GM18517 (cell line): ENCODE results near the gene STARD5.
A peak's percentile ranks its signal among the peaks of the same experiment; 100 is the strongest.
"Not testable (repeated sequence)": the region's sequence is repeated elsewhere in the genome, so short reads cannot be mapped to it uniquely, and the experiment has no call there.

ENCODE experiments used
- ATAC-seq: cut with Tn5 transposase; IDR thresholded peaks from one replicate; pipeline ENCODE4 v1.9.1; 2021; ENCODE audit warnings: mild to moderate bottlenecking, moderate library complexity; ENCODE audit not compliant: unreplicated experiment

STARD5 gene

DNA sequence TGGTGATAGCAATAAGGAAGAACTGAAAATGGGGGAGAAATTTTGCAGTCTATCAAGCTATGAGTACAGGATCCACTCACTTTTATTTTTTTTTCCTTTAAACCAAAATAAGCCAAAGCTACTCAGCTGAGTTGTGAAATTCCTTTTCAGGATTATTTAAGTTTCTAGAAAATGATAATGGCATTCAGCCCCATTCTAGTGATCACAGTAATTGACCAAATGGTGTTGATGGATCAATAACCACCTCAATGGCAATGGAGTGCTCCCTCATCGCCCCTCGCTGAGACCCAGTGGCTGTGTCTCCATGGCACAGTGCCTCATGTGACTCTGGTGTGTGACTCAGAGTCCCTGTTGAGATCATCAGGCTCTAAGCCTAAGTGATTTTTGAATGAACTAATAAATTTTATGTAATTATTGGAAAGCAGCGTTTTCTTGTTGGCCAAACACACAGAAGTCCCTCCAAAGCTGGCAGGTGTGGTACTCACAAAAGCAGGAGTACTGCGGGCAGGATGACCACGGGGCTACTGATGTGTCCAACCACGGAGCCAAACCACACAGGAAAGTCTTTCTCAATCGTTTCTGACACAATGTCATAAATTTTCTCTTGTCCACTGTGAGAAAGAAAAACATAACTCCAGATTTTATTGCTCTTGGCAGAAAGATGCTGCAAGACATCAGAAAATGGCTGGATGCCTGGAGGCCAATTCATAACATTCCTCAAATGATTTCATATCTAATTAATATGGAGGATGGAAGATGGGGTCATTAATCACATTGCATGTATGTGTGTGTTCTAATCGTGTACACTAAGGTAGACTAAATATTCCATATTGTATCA, 14.4 kb upstream of the STARD5 start:
- ATAC-seq = no peak

GRCh38 chr15:81337713-81338157, 13.8 kb upstream of the STARD5 start:
- no peak for ATAC-seq

GRCh38 chr15:81337241-81337640, 13.3 kb upstream of the STARD5 start:
- no peak for ATAC-seq

DNA sequence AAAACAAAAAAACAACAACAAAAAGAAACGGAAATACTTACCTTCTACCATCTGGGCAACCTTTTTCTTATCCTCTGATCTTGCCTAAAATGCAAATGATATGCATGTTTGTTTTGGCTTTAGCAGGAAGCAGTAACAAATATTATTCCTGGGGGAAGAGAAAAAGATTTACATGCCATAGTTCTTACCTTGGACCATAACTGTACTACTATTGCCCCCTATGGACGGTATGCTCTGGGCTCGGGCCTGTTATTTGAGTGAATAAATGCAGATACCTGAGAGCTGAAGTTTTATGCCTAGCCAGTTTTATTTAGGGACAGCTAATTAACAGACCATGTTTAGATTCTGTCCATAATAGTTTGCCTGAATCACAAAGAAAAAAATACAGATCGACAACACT, 12.6 kb upstream of the STARD5 start:
- peak; percentile 59 for ATAC-seq

GRCh38 chr15:81335631-81336030, 11.7 kb upstream of the STARD5 start:
- ATAC-seq = no peak

DNA sequence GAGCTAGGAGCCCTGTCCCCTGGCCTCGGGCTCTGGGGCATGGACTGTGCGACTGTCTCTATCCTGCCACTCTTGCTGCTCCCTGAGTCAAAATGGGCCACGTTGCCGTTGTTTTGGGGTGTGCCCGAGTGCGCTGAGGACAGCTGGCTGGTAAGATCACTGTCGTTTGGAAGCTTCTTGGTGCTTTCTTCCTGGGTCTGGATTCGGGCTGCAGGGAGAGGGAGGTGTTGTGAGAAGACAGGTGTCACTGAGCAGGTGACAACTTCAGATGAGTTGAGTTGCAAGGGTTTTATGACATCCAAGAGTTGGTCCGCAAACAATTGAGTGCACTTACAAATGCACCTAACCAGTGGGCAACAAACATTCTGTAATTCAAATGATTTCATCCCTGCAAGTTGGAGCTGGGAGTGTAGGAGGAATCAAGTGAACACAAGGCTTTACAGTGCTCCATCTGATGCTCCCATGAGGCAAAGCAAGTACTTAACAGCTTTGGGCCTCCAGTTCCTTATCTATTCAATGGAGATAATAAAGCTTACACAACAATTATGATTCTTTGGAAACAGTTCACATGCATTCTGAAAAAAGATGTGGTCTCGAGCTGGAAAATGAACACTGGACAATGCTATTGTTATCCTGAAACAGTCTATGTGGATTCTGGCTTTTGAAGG, 11.0 kb upstream of the STARD5 start:
- no peak for ATAC-seq

DNA sequence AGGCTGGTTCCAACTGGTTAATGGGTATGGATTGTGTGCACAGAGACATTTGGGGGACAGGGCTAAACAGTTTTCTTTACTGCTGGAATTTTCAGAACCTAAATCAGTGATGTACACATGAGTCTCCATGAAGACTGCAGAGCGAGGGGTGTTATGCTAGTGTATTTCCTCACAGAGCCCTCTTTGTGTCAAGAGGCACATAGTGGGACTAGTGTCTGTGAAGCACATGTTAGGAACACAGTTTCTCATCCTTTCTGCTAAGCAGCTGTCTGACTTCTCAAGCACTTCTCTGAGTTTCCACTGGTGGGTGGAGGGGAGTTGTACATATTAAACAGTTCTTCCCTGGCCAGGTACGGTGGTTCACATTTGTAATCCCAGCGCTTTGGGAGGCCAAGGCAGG, 9.4 kb upstream of the STARD5 start:
- ATAC-seq = no peak

GRCh38 chr15:81332326-81332725, 8.4 kb upstream of the STARD5 start:
- ATAC-seq = no peak

DNA sequence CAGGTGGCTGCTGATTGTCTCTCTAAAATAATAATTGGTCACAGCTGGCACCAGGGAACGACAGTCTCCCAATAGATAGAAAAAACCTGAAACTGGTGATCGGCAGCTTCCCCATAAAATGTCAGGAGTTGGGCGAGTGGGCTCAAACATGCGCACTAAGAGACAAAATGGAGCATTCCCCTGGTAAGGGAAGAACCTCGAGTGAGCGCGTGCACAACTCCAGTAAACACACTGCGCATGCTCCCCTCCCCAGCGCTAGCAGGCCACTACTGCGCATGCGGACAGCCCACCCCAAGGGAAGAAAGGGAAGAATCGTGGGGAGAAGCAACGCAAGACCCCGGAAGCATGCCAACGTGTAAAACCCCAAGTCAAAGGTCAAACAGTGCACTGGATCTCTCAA, 7.7 kb upstream of the STARD5 start:
- ATAC-seq = no peak

- ATAC-seq = not testable (repeated sequence)
These were observed 7.2 kb upstream of the STARD5 start for GRCh38 chr15:81331141-81331540.

- no peak for ATAC-seq
These were observed 6.6 kb upstream of the STARD5 start for GRCh38 chr15:81330366-81331090.

GRCh38 chr15:81329446-81329845, 5.5 kb upstream of the STARD5 start:
- ATAC-seq = no peak

- ATAC-seq = no peak
These were observed 3.6 kb upstream of the STARD5 start for GRCh38 chr15:81327516-81327915.

GRCh38 chr15:81326466-81327212, 2.7 kb upstream of the STARD5 start:
- no peak for ATAC-seq

GRCh38 chr15:81323559-81323943, 390 bp downstream of the STARD5 start:
- ATAC-seq = peak; percentile 25

- ATAC-seq = no peak
These were observed 1.2 kb downstream of the STARD5 start for GRCh38 chr15:81322676-81323253.

- no peak for ATAC-seq
These were observed 2.3 kb downstream of the STARD5 start for GRCh38 chr15:81321667-81322066.

- ATAC-seq = no peak
These were observed 6.3 kb downstream of the STARD5 start for GRCh38 chr15:81317642-81318017.

GRCh38 chr15:81316267-81316666, 7.7 kb downstream of the STARD5 start:
- no peak for ATAC-seq

DNA sequence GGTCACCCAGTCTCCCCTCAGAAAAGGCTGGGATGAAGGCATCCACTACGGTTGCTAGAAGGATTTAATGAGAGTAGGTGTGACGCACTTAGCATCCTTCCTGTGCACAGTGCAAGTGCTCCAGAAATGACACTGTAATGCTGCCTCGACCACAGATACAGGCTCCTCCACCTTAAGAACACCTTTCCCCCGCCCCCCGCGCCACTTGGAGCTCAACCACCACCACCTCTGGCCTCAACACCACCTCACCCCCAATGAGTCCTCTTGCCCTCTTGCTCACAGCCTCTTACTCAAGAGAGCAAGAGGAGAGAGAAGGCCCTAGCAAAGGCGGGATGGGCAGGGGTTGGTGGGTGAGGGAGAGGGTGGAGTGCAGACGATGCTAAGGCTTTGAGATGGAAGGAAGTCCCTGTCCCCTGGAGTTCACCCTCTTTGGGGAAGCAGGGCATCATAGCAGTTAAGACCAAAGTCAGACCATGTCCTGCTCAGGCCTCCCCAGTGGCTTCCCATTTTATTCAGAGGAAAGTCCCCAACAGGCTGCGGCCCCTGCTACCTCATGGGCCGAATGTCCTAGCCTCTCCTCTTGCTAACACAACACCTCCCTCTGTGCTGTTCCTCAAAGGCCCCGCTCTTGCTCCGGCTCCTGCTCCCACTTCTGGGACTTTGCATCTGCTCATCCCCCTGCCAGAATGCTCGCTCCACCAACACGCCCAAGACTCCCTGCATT, 8.3 kb downstream of the STARD5 start:
- ATAC-seq = no peak
